Neuron (in vitro differentiated cells): Measurements from ENCODE around the gene ACHE.
"Not testable (repeated sequence)": the region's sequence is repeated elsewhere in the genome, so short reads cannot be mapped to it uniquely, and the experiment has no call there.

Experiments used
- H2AFZ ChIP-seq: one replicate; pipeline ENCODE4 v1.6.1; 2013; ENCODE audit warnings: low read depth, mild to moderate bottlenecking, inconsistent platforms, low read length, moderate library complexity
- H3K27me3 ChIP-seq: one replicate; pipeline ENCODE4 v1.6.1; 2013; ENCODE audit warnings: low read length; ENCODE audit not compliant: insufficient read depth
- H3K36me3 ChIP-seq: one replicate; pipeline ENCODE4 v1.6.1; 2013; ENCODE audit warnings: low read length; ENCODE audit not compliant: insufficient read depth
- H3K4me1 ChIP-seq: one replicate; pipeline ENCODE4 v1.6.1; 2013; ENCODE audit warnings: low read length; ENCODE audit not compliant: insufficient read depth
- H3K4me3 ChIP-seq: 2 replicates; pipeline ENCODE4 v1.5.1; 2013; ENCODE audit warnings: mild to moderate bottlenecking, low read length, moderate library complexity
- H3K9me3 ChIP-seq: one replicate; pipeline ENCODE4 v1.6.1; 2013; ENCODE audit warnings: low read length

ACHE gene

DNA sequence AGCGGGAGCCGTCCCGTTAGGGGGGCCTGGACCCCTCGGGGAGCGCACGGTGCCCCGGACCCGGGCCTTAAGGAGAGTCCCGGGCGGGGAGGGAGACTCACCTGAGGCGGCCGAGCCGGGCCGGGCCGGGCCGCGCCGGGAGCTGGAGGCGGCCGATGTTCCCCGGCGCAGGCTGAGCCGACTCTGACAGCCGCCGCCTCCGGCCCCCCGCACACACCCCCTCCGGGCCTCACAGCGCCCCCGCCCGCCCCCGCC is at the start of gene ACHE:
Gene ACHE (minus strand): TSS at position 188 of the 255 bp plus-strand sequence. CDS start 1,656 bp downstream, outside the sequence.
- no peak within 1 kb of the TSS for H2AFZ ChIP-seq
- peaks cover 14% of the 10 kb centered on the region for H3K27me3 ChIP-seq
- H3K9me3 ChIP-seq = no peaks in the 10 kb centered on the region
- peaks cover 23% of the 10 kb centered on the region for H3K4me1 ChIP-seq
- H3K36me3 ChIP-seq = no peaks in the 10 kb centered on the region
- H3K4me3 ChIP-seq = peak within 1 kb of the TSS; percentile 38

DNA sequence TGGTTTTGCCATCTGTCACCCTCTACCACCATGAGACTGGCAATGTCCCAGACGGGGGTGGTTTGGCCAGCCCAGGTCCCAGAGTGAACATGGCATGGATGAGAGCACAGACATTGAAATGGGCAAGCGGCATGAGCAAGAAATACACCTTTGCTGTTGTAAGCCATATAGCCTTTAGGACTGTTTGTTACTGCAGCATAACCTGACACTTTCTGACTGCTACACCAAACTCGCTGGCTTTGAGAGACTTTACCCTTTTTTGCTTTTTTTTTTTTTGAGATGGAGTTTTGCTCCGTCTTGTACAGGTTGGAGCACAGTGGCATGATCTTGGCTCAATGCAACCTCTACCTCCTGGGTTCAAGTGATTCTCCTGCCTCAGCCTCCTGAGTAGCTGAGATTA is 48.5 kb upstream of the ACHE start:
- Histone ChIP-seq H3K27me3 (peaks cover 3% of the 10 kb centered on the region), H2AFZ (no peak overlapping the region), H3K4me1 (no peaks in the 10 kb centered on the region), H3K4me3 (no peak overlapping the region), H3K36me3 (no peaks in the 10 kb centered on the region), H3K9me3 (peaks cover 2% of the 10 kb centered on the region)

- Histone ChIP-seq H3K4me3 (no peak overlapping the region), H2AFZ (no peak overlapping the region), H3K9me3 (peaks cover 2% of the 10 kb centered on the region), H3K4me1 (no peaks in the 10 kb centered on the region), H3K27me3 (no peaks in the 10 kb centered on the region), H3K36me3 (no peaks in the 10 kb centered on the region)
Observed at GRCh38 chr7:100943693-100944092, 48.0 kb upstream of the ACHE start.

GRCh38 chr7:100942045-100942774 is 46.5 kb upstream of the ACHE start:
- Histone ChIP-seq H3K36me3 (no peaks in the 10 kb centered on the region), H2AFZ (no peak overlapping the region), H3K9me3 (peaks cover 2% of the 10 kb centered on the region), H3K4me3 (no peak overlapping the region), H3K4me1 (no peaks in the 10 kb centered on the region), H3K27me3 (no peaks in the 10 kb centered on the region)

- H2AFZ ChIP-seq, H3K4me3 ChIP-seq, H3K27me3 ChIP-seq, H3K4me1 ChIP-seq, H3K36me3 ChIP-seq, H3K9me3 ChIP-seq: not testable (repeated sequence)
Observed at GRCh38 chr7:100936167-100936566, 40.5 kb upstream of the ACHE start.

DNA sequence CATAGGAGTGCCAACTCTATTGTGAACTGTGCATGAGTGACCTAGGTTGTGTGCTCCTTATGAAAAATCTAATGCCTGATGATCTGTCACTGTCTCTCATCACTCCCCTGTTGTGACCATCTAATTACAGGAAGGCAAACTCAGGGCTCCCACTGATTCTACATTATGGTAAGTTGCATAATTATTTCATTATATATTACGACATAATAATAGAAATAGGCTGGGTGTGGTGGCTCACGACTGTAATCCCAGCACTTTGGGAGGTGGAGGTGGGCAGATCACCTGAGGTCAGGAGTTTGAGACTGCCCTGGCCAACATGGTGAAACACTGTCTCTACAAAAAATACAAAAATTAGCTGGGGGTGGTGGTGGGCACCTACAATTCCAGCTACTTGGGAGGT is 39.7 kb upstream of the ACHE start:
- H3K4me1 ChIP-seq, H3K27me3 ChIP-seq, H2AFZ ChIP-seq, H3K9me3 ChIP-seq, H3K36me3 ChIP-seq, H3K4me3 ChIP-seq: not testable (repeated sequence)

- Histone ChIP-seq H2AFZ (no peak overlapping the region), H3K4me3 (no peak overlapping the region), H3K4me1 (no peaks in the 10 kb centered on the region), H3K27me3 (no peaks in the 10 kb centered on the region), H3K9me3 (no peaks in the 10 kb centered on the region), H3K36me3 (no peaks in the 10 kb centered on the region)
Observed at GRCh38 chr7:100933734-100934133, 38.0 kb upstream of the ACHE start.

- Histone ChIP-seq H3K27me3 (peaks cover 3% of the 10 kb centered on the region), H3K36me3 (no peaks in the 10 kb centered on the region), H3K4me1 (no peaks in the 10 kb centered on the region), H3K9me3 (no peaks in the 10 kb centered on the region), H3K4me3 (no peak overlapping the region), H2AFZ (no peak overlapping the region)
Observed at GRCh38 chr7:100929808-100930174, 34.1 kb upstream of the ACHE start.

- H3K4me1 ChIP-seq, H3K27me3 ChIP-seq, H3K9me3 ChIP-seq, H3K4me3 ChIP-seq, H3K36me3 ChIP-seq, H2AFZ ChIP-seq: not testable (repeated sequence)
Observed at GRCh38 chr7:100923616-100924015, 27.9 kb upstream of the ACHE start.

GRCh38 chr7:100921039-100921438 is 25.4 kb upstream of the ACHE start:
- Histone ChIP-seq H3K4me3 (no peak overlapping the region), H3K36me3 (no peaks in the 10 kb centered on the region), H3K9me3 (no peaks in the 10 kb centered on the region), H2AFZ (no peak overlapping the region), H3K4me1 (no peaks in the 10 kb centered on the region), H3K27me3 (no peaks in the 10 kb centered on the region)

DNA sequence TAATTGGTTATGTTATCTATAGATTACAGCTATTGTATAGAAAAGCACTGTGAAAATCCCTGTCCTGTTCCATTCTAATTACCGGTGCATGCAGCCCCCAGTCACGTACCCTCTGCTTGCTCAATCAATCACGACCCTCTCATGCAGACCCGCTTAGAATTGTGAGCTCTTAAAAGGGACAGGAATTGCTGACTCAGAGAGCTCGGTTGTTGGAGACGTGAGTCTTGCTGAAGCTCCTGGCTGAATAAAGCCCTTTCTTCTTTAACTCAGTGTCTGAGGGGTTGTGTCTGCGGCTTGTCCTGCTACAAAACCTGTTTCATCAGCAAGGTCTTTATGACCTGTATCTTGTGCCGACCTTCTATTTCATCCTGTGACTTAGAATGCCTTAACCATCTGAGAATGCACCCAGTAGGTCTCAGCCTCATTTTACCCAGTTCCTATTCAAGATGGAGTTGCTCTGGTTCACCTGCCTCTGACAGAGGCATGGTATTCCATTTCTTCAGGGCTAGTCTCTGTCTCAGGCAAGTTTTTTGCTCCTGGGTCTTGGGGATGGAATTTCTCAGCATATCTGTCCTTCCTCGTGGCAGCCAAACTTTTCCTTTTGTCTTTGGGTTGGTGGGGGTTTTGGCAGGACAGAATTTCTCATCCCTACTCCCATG is 24.2 kb upstream of the ACHE start:
- H3K4me3 ChIP-seq, H3K36me3 ChIP-seq, H2AFZ ChIP-seq, H3K9me3 ChIP-seq, H3K27me3 ChIP-seq, H3K4me1 ChIP-seq: not testable (repeated sequence)

- H3K4me1 ChIP-seq, H3K36me3 ChIP-seq, H3K9me3 ChIP-seq, H3K4me3 ChIP-seq, H2AFZ ChIP-seq, H3K27me3 ChIP-seq: not testable (repeated sequence)
Observed at GRCh38 chr7:100919335-100919734, 23.6 kb upstream of the ACHE start.

DNA sequence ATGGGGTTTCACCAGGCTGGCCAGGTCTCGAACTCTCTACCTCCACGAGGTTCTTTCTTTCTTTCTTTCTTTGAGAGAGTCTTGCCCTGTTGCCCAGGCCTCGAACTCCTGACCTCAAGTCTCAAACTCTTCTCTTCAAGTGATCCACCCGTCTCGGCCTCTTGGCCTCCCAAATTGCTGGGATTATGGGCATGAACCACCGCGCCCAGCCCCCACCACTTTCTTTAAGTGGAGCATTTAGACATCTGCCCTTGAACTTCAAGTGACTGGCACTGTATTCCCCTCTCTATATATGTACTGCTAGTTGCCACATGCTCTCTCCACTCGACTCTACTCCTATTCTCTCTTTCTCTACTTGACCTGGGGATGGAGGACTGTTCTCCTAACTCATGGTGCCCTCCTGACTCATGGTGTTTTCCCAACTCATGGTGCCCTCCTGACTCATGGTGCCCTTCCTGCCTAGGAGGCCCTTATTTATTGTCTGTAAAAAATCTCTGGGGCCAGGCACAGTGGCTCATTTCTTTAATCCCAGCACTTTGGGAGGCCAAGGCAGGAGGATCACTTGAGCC is 19.3 kb upstream of the ACHE start:
- no peaks in the 10 kb centered on the region for H3K9me3 ChIP-seq
- no peaks in the 10 kb centered on the region for H3K4me1 ChIP-seq

More for the DNA sequence above, 19.3 kb upstream of the ACHE start:
- Histone ChIP-seq H2AFZ (no peak overlapping the region), H3K27me3 (no peaks in the 10 kb centered on the region), H3K4me3 (no peak overlapping the region), H3K36me3 (no peaks in the 10 kb centered on the region)
